Measurements from ENCODE around the gene DNAH10.

DNAH10 gene

GRCh38 chr12:123936956-123937706, 175.0 kb downstream of the DNAH10 start:
- H2AK5ac ChIP-seq (ENCODE audit: low read depth, low read length), result no peak overlapping the region

GRCh38 chr12:123937707-123938591, 175.8 kb downstream of the DNAH10 start:
- Histone ChIP-seq H3K14ac (ENCODE audit: low read length) (peak overlapping the region; percentile 41), H3K23ac (ENCODE audit: low read depth, low read length, poor library complexity) (peak overlapping the region; percentile 35), H3K27ac (replicated peaks; ENCODE audit: low read length) (no peak overlapping the region), H3K36me3 (replicated peaks in 1 of 2; ENCODE audit: control insufficient read depth in 2 of 2, insufficient read depth in 2 of 2, low read length in 2 of 2) (peaks cover 21 to 63% of the 10 kb centered on the region in 2 donors), H3K9ac (ENCODE audit: low read depth, low read length, poor library complexity) (peak overlapping the region; percentile 57), H4K91ac (ENCODE audit: low read depth, low read length, poor library complexity) (no peak overlapping the region), H3K79me1 (ENCODE audit: low read depth, low read length) (no peaks in the 10 kb centered on the region), H3K4me2 (ENCODE audit: insufficient read depth, low read length, poor library complexity, severe bottlenecking) (no peak overlapping the region), H3K9me3 (replicated peaks in 1 of 2; ENCODE audit: control insufficient read depth in 2 of 2, insufficient read depth in 1 of 2, low read depth in 1 of 2, low read length in 2 of 2) (peaks cover 5 to 19% of the 10 kb centered on the region in 2 donors), H3K18ac (ENCODE audit: low read length) (peak overlapping the region; percentile 52), H2AFZ (ENCODE audit: low read length) (no peak overlapping the region), H2BK15ac (ENCODE audit: low read length) (no peak overlapping the region), H3K27me3 (ENCODE audit: control insufficient read depth in 3 of 3, insufficient read depth in 3 of 3, low read depth in 1 of 3, low read length in 3 of 3) (no peaks in the 10 kb centered on the region), H2BK5ac (ENCODE audit: low read length) (peak overlapping the region; percentile 54), H2AK5ac (ENCODE audit: low read depth, low read length) (no peak overlapping the region), H3K4me1 (ENCODE audit: control insufficient read depth in 2 of 2, insufficient read depth in 1 of 2, low read depth in 1 of 2, low read length in 2 of 2) (peaks cover 3 to 4% of the 10 kb centered on the region in 2 donors), H3K4me3 (ENCODE audit: low read length in 2 of 2) (no peak overlapping the region), H2BK12ac (ENCODE audit: low read length) (peak overlapping the region; percentile 14), H3K4ac (ENCODE audit: low read length) (no peak overlapping the region), H2BK120ac (ENCODE audit: low read depth, low read length) (no peak overlapping the region), H4K8ac (ENCODE audit: low read depth, low read length) (no peak overlapping the region)
- no CpG with 5 or more reads among the region's 16 CpGs for WGBS, 2 donors (ENCODE audit: extremely low coverage in 2 of 2, insufficient read length in 2 of 2, insufficient replicate concordance in 1 of 2)
- DNase-seq (ENCODE audit: low spot score), result no peak

More at GRCh38 chr12:123936956-123937706, 175.0 kb downstream of the DNAH10 start:
- peaks cover 18 to 54% of the 10 kb centered on the region in 2 donors for H3K36me3 ChIP-seq (replicated peaks in 1 of 2; ENCODE audit: control insufficient read depth in 2 of 2, insufficient read depth in 2 of 2, low read length in 2 of 2)
- H3K4me1 ChIP-seq (ENCODE audit: control insufficient read depth in 2 of 2, insufficient read depth in 1 of 2, low read depth in 1 of 2, low read length in 2 of 2), result peaks cover 3 to 4% of the 10 kb centered on the region in 2 donors
- H3K9me3 ChIP-seq (replicated peaks in 1 of 2; ENCODE audit: control insufficient read depth in 2 of 2, insufficient read depth in 1 of 2, low read depth in 1 of 2, low read length in 2 of 2), result peaks cover 3 to 11% of the 10 kb centered on the region in 2 donors
- H3K14ac ChIP-seq (ENCODE audit: low read length), result no peak overlapping the region
- no peak overlapping the region for H2BK12ac ChIP-seq (ENCODE audit: low read length)
- H3K23ac ChIP-seq (ENCODE audit: low read depth, low read length, poor library complexity), result no peak overlapping the region
- peak overlapping the region; percentile 54 for H2BK5ac ChIP-seq (ENCODE audit: low read length)
- no peak overlapping the region for H2BK120ac ChIP-seq (ENCODE audit: low read depth, low read length)
- no peaks in the 10 kb centered on the region for H3K27me3 ChIP-seq (ENCODE audit: control insufficient read depth in 3 of 3, insufficient read depth in 3 of 3, low read depth in 1 of 3, low read length in 3 of 3)
- no peak overlapping the region for H3K4me3 ChIP-seq (ENCODE audit: low read length in 2 of 2)
- H2BK15ac ChIP-seq (ENCODE audit: low read length), result no peak overlapping the region
- H3K4me2 ChIP-seq (ENCODE audit: insufficient read depth, low read length, poor library complexity, severe bottlenecking), result no peak overlapping the region
- WGBS, 2 donors (ENCODE audit: extremely low coverage in 2 of 2, insufficient read length in 2 of 2, insufficient replicate concordance in 1 of 2), result no CpG with 5 or more reads among the region's 46 CpGs
- no peak overlapping the region for H3K27ac ChIP-seq (replicated peaks; ENCODE audit: low read length)
- H3K18ac ChIP-seq (ENCODE audit: low read length), result no peak overlapping the region
- no peaks in the 10 kb centered on the region for H3K79me1 ChIP-seq (ENCODE audit: low read depth, low read length)
- no peak overlapping the region for H4K8ac ChIP-seq (ENCODE audit: low read depth, low read length)
- no peak overlapping the region for H3K4ac ChIP-seq (ENCODE audit: low read length)
- peak overlapping the region; percentile 0 for H3K9ac ChIP-seq (ENCODE audit: low read depth, low read length, poor library complexity)
- H2AFZ ChIP-seq (ENCODE audit: low read length), result no peak overlapping the region
- no peak overlapping the region for H4K91ac ChIP-seq (ENCODE audit: low read depth, low read length, poor library complexity)
- DNase-seq (ENCODE audit: low spot score), result no peak

DNA sequence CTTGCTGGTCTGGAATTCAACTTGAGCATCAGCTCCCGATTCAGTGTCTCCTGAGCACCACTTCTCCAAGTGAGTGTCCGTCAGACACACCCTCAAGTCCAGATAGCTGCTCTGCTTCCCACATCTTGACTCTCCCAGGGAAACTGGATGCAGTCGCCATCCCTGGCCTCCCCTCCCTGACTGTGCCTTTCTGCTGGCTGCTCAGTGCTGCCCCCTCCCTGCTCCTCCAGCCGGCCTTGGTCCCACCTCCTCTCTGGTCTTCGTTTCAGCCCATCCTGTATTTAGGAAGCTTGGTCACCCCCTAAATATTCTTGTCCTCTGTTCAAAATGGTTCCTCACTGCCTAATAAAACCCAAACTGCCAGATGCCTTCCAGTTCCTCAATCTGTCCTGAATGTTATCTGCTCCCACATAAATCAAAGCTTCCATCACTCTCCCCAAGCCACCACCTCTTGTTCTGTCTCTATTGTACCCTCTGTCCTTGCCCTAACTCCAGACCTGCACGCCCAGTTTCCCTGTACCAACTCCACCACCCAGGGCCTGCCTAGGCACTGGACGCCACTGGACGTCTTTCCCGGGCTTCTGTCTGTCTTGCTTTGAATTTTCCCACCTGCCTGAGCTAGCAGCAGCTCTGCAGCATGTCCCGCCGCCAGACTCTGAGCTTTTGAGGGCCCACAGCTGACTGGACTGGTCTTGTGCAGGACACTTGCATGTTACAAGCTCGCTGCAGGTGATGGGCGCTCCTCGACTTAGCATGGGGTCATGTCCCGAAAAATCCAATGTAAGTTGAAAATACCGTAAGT, 176.8 kb downstream of the DNAH10 start:
- H3K14ac ChIP-seq (ENCODE audit: low read length), result no peak overlapping the region
- peaks cover 3 to 4% of the 10 kb centered on the region in 2 donors for H3K4me1 ChIP-seq (ENCODE audit: control insufficient read depth in 2 of 2, insufficient read depth in 1 of 2, low read depth in 1 of 2, low read length in 2 of 2)
- no peak overlapping the region for H2BK120ac ChIP-seq (ENCODE audit: low read depth, low read length)
- H3K36me3 ChIP-seq (replicated peaks in 1 of 2; ENCODE audit: control insufficient read depth in 2 of 2, insufficient read depth in 2 of 2, low read length in 2 of 2), result peaks cover 21 to 72% of the 10 kb centered on the region in 2 donors
- no peak overlapping the region for H3K9ac ChIP-seq (ENCODE audit: low read depth, low read length, poor library complexity)
- H3K27ac ChIP-seq (replicated peaks; ENCODE audit: low read length), result no peak overlapping the region
- no peak overlapping the region for H3K4me2 ChIP-seq (ENCODE audit: insufficient read depth, low read length, poor library complexity, severe bottlenecking)
- no peak overlapping the region for H4K8ac ChIP-seq (ENCODE audit: low read depth, low read length)
- no CpG with 5 or more reads among the region's 16 CpGs for WGBS, 2 donors (ENCODE audit: extremely low coverage in 2 of 2, insufficient read length in 2 of 2, insufficient replicate concordance in 1 of 2)
- H3K23ac ChIP-seq (ENCODE audit: low read depth, low read length, poor library complexity), result peak overlapping the region; percentile 76
- no peak for DNase-seq (ENCODE audit: low spot score)
- H3K79me1 ChIP-seq (ENCODE audit: low read depth, low read length), result no peaks in the 10 kb centered on the region
- no peak overlapping the region for H3K18ac ChIP-seq (ENCODE audit: low read length)
- no peak overlapping the region for H3K4me3 ChIP-seq (ENCODE audit: low read length in 2 of 2)
- H2AFZ ChIP-seq (ENCODE audit: low read length), result no peak overlapping the region
- no peak overlapping the region for H3K4ac ChIP-seq (ENCODE audit: low read length)
- no peak overlapping the region for H2AK5ac ChIP-seq (ENCODE audit: low read depth, low read length)
- H2BK15ac ChIP-seq (ENCODE audit: low read length), result no peak overlapping the region
- no peak overlapping the region for H2BK5ac ChIP-seq (ENCODE audit: low read length)
- H2BK12ac ChIP-seq (ENCODE audit: low read length), result no peak overlapping the region
- no peaks in the 10 kb centered on the region for H3K27me3 ChIP-seq (ENCODE audit: control insufficient read depth in 3 of 3, insufficient read depth in 3 of 3, low read depth in 1 of 3, low read length in 3 of 3)
- peaks cover 5 to 20% of the 10 kb centered on the region in 2 donors for H3K9me3 ChIP-seq (replicated peaks in 1 of 2; ENCODE audit: control insufficient read depth in 2 of 2, insufficient read depth in 1 of 2, low read depth in 1 of 2, low read length in 2 of 2)
- no peak overlapping the region for H4K91ac ChIP-seq (ENCODE audit: low read depth, low read length, poor library complexity)

Measured in neuronal stem cell (in vitro differentiated cells).